Gastroesophageal sphincter (tissue), 4 donors: ENCODE data around the gene PRIMPOL. TPM values are rescaled to one million over a fixed set of nuclear protein-coding genes. Genes with fewer than 3 reads are reported as not detected.

Experiments
- ATAC-seq: fragments of 150-250 bp; one replicate; pipeline ENCODE4 v1.9.1; 2016; ENCODE audit warnings: mild to moderate bottlenecking, moderate library complexity
- H3K27ac ChIP-seq, 4 donors: fragments of 200-600 bp; sonication (generic) in 3 of 4; 1 replicate in 3 of 4; 2 replicates in 1 of 4; pipeline ENCODE4 v1.5.1; 2016 to 2019
- H3K27me3 ChIP-seq: fragments of 200-600 bp; sonication (generic); one replicate; pipeline ENCODE4 v1.5.1; 2019
- H3K36me3 ChIP-seq, 2 donors: fragments of 200-600 bp; sonication (generic); one replicate each; pipeline ENCODE4 v1.5.1; 2019; ENCODE audit warnings: control low read depth in 1 of 2
- H3K4me1 ChIP-seq, 3 donors: fragments of 200-600 bp; sonication (generic); 1 replicate in 2 of 3; 2 replicates in 1 of 3; pipeline ENCODE4 v1.5.1; 2016 to 2019; ENCODE audit warnings: control low read depth in 2 of 3
- H3K4me3 ChIP-seq, 2 donors: fragments of 200-600 bp; sonication (generic); one replicate each; pipeline ENCODE4 v1.5.1; 2019; ENCODE audit warnings: mild to moderate bottlenecking in 1 of 2, moderate library complexity in 1 of 2
- H3K9me3 ChIP-seq, 3 donors: fragments of 200-600 bp; sonication (generic); one replicate each; pipeline ENCODE4 v1.5.1; 2017 to 2019; ENCODE audit warnings: control low read depth in 2 of 3
- CTCF ChIP-seq, 4 experiments: fragments of 200-600 bp in 2 of 4; fragments of 450-650 bp in 2 of 4; sonication (generic) in 1 of 4; IDR thresholded peaks; one replicate each; pipeline ENCODE4 v1.5.1; 2017 to 2019; ENCODE audit warnings: antibody characterized with exemption in 4 of 4, mild to moderate bottlenecking in 2 of 4, moderate library complexity in 2 of 4
- EP300 ChIP-seq: sonication (generic); formaldehyde crosslinking; IDR thresholded peaks from one replicate; pipeline ENCODE4 v1.6.1; 2017; ENCODE audit warnings: antibody characterized with exemption, mild to moderate bottlenecking
- POLR2A ChIP-seq, 2 donors: fragments of 450-650 bp; IDR thresholded peaks; one replicate each; pipeline ENCODE4 v1.6.1; 2017; ENCODE audit warnings: antibody characterized with exemption in 2 of 2, mild to moderate bottlenecking in 2 of 2, moderate library complexity in 1 of 2
- POLR2AphosphoS5 ChIP-seq: sonication (generic); formaldehyde crosslinking; IDR thresholded peaks from one replicate; pipeline ENCODE4 v1.6.1; 2017; ENCODE audit warnings: antibody characterized with exemption
- WGBS, 2 donors: methylation state at CpG; one replicate each; pipeline ENCODE4 v1.1.5; 2018; ENCODE audit warnings: low coverage in 1 of 2; 5-methylcytosine and 5-hydroxymethylcytosine counted together
- total RNA-seq, 4 donors: library from RNA; depleted of rRNA; stranded (reverse); fragments of >200 nt; gene quantifications; one replicate each; pipeline ENCODE4 v1.1.0, GENCODE V29; 2016

PRIMPOL gene
- total RNA-seq, 4 donors from 2014 or later = 14.2 to 21.6 (median 16.9) TPM

GRCh38 chr4:184688447-184688846, 38.9 kb downstream of the PRIMPOL start:
- Histone ChIP-seq H3K36me3 (peaks cover 0 to 52% of the 10 kb centered on the region in 2 donors), H3K9me3 (no peaks in the 10 kb centered on the region), H3K4me1 (no peaks in the 10 kb centered on the region), H3K27ac (no peak overlapping the region), H3K4me3 (no peak overlapping the region), H3K27me3 (no peaks in the 10 kb centered on the region)
- ATAC-seq = no peak
- TF ChIP-seq CTCF (IDR thresholded peaks at IDR 0.05) (no peak), POLR2AphosphoS5 (no peak), POLR2A (IDR thresholded peaks at IDR 0.05) (no peak), EP300 (no peak)
- WGBS, 2 donors = 42 to 61% methylated on average over 7 to 11 of the region's 11 CpGs

GRCh38 chr4:184689681-184690080, 40.1 kb downstream of the PRIMPOL start:
- Histone ChIP-seq H3K9me3 (no peaks in the 10 kb centered on the region), H3K36me3 (peaks cover 0 to 52% of the 10 kb centered on the region in 2 donors), H3K27ac (no peak overlapping the region), H3K4me3 (no peak overlapping the region), H3K27me3 (no peaks in the 10 kb centered on the region), H3K4me1 (peaks cover 0 to 7% (median 2%) of the 10 kb centered on the region in 3 donors)
- no peak for ATAC-seq
- WGBS, 2 donors = 92 to 100% methylated on average over 1 of the region's 5 CpGs
- TF ChIP-seq CTCF (IDR thresholded peaks at IDR 0.05) (no peak), POLR2AphosphoS5 (no peak), EP300 (no peak), POLR2A (IDR thresholded peaks at IDR 0.05) (no peak)

GRCh38 chr4:184693056-184693455, 43.5 kb downstream of the PRIMPOL start:
- H3K9me3 ChIP-seq = no peaks in the 10 kb centered on the region
- ATAC-seq = no peak
- 77 to 86% methylated on average over 5 of the region's 5 CpGs for WGBS, 2 donors
- H3K4me1 ChIP-seq = peaks cover 0 to 35% (median 4%) of the 10 kb centered on the region in 3 donors
- no peaks in the 10 kb centered on the region for H3K27me3 ChIP-seq
- peaks cover 0 to 29% of the 10 kb centered on the region in 2 donors for H3K36me3 ChIP-seq
- no peak overlapping the region for H3K4me3 ChIP-seq
- TF ChIP-seq EP300 = no peak
- TF ChIP-seq CTCF (IDR thresholded peaks at IDR 0.05) = no peak
- TF ChIP-seq POLR2A (IDR thresholded peaks at IDR 0.05) = no peak
- TF ChIP-seq POLR2AphosphoS5 = no peak
- H3K27ac ChIP-seq = no peak overlapping the region

DNA sequence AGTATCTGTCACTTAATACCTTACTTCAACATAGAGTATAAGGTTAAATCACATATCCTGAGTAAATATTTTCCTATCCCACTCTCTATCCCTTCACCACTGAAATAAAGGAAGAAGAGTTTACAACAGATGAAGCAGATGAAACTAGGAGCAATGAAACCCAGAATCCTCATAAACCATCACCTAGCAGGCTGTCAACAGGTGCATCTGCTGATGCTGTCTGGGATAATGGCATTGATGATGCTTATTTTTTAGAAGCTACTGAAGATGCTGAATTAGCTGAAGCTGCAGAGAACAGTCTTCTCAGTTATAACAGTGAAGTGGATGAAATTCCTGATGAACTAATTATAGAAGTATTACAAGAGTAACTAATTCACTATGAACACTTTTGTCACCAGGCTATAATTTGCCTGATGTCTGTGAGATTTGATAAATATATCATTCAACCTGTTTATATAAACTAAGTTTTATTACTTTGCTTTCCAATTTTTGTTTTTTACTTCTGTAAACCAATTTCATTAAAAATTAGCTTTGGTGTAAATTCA, 44.9 kb downstream of the PRIMPOL start:
- no peak overlapping the region for H3K4me3 ChIP-seq
- TF ChIP-seq EP300 (no peak), POLR2A (IDR thresholded peaks at IDR 0.05) (no peak), POLR2AphosphoS5 (no peak), CTCF (IDR thresholded peaks at IDR 0.05) (no peak)
- peaks cover 0 to 35% (median 4%) of the 10 kb centered on the region in 3 donors for H3K4me1 ChIP-seq
- no peak for ATAC-seq
- no peaks in the 10 kb centered on the region for H3K27me3 ChIP-seq
- H3K27ac ChIP-seq = no peak overlapping the region
- H3K9me3 ChIP-seq = no peaks in the 10 kb centered on the region
- peaks cover 0 to 19% of the 10 kb centered on the region in 2 donors for H3K36me3 ChIP-seq

DNA sequence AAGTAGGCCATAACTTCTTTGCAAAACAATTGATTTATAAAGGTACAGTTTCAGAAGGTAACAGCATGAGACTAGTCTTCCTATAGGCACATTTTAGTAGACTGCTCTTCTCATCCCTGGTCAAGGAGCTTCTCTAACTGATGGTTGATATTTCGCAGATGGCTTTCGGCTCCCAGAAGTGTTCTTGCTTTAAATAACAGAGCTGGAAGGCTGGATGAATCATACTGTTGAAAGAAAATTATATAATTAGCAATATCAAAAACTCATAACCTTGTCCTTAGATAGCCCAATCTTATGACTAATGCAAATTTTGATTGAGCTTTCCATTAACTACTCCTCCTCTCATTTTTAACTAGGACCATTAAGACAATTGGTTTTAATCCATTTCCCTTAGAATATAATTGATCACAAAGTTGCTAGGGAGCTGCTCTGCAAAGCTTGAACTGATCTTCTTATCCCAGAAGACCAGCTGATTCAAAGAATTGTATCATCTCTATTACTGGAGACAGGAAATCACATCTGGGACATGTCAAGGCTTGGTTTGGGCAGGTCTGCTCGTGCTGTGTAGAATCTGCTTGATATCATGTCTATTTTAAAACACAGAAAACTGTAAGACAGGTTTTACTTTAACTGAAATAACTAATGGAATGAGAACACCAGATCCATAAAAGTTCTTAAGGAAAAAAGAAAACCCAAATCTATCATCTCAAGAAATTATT, 45.8 kb downstream of the PRIMPOL start:
- no peak overlapping the region for H3K27ac ChIP-seq
- H3K36me3 ChIP-seq = peaks cover 0 to 19% of the 10 kb centered on the region in 2 donors
- H3K27me3 ChIP-seq = no peaks in the 10 kb centered on the region
- H3K4me3 ChIP-seq = no peak overlapping the region
- no peak for ATAC-seq
- TF ChIP-seq POLR2AphosphoS5 (peak; percentile 9), POLR2A (IDR thresholded peaks at IDR 0.05) (no peak), EP300 (no peak)
- peaks cover 0 to 35% (median 4%) of the 10 kb centered on the region in 3 donors for H3K4me1 ChIP-seq
- WGBS, 2 donors = 26 to 37% methylated on average over 3 of the region's 3 CpGs
- no peaks in the 10 kb centered on the region for H3K9me3 ChIP-seq
